Measurements from ENCODE around the gene LAMC1. TPM values are rescaled to one million over a fixed set of nuclear protein-coding genes. Genes with fewer than 3 reads are reported as not detected.

The LAMC1 gene
- total and polyA plus RNA-seq, 2 of the 4 experiments (the other 2 are of a cell fraction), result 249 to 394 TPM

DNA sequence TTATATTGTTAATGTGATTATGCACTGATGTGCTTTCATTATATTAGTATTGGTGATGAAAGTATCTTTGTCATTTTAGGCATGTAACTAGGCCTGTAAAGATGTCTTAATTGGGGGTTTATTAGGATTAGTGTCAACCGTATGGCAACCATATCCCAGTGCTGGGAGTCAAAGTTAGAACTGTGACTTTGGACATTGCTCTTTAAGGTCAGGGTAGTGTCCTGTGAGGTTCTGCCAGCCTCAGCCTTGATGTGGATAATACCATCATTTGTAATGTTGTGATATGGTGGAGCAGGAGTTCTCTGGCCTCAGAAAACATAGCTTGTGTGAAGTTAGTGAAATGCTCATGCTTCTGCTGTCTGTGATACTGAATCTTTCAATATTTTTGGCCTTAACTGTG lies 59.4 kb downstream of the LAMC1 start:
- H3K9ac ChIP-seq (ENCODE audit: low read depth, low read length), result no peak overlapping the region
- H3K4me2 ChIP-seq (ENCODE audit: low read depth, low read length), result no peak overlapping the region
- no peak overlapping the region for H3K4ac ChIP-seq (ENCODE audit: low read depth, low read length)
- H3K79me1 ChIP-seq (ENCODE audit: low read depth in 1 of 2, low read length in 2 of 2), result peaks cover 10 to 63% of the 10 kb centered on the region in 2 experiments; a peak in 3 of 4 replicates
- no peak for DNase-seq
- H3K9me3 ChIP-seq (ENCODE audit: control insufficient read depth, insufficient read depth, low read length), result no peaks in the 10 kb centered on the region
- H2AFZ ChIP-seq (replicated peaks; ENCODE audit: low read length, poor library complexity), result no peak overlapping the region
- H3K18ac ChIP-seq (ENCODE audit: low read depth, low read length), result no peak overlapping the region
- H2BK20ac ChIP-seq (ENCODE audit: low read depth, low read length), result no peak overlapping the region
- no peak overlapping the region for H2BK5ac ChIP-seq (ENCODE audit: low read depth, low read length, poor library complexity, severe bottlenecking)
- ATAC-seq (ENCODE audit: low read depth), result no peak
- intact Hi-C loops (cut with micrococcal nuclease) (no loop called here), dilution Hi-C loops (cut with HindIII; ENCODE audit: low sequenced_read_pairs, unreplicated experiment) (no loop called here), in situ Hi-C loops (cut with MboI; ENCODE audit: low sequenced_read_pairs) (no loop called here)
- H3K9me1 ChIP-seq (ENCODE audit: insufficient read depth, low read length), result peaks cover 14% of the 10 kb centered on the region
- no peak overlapping the region for H3K23ac ChIP-seq (ENCODE audit: low read depth, low read length)
- H3K27ac ChIP-seq (ENCODE audit: insufficient read depth, low read length), result no peak overlapping the region
- TF ChIP-seq, protein P1, sequence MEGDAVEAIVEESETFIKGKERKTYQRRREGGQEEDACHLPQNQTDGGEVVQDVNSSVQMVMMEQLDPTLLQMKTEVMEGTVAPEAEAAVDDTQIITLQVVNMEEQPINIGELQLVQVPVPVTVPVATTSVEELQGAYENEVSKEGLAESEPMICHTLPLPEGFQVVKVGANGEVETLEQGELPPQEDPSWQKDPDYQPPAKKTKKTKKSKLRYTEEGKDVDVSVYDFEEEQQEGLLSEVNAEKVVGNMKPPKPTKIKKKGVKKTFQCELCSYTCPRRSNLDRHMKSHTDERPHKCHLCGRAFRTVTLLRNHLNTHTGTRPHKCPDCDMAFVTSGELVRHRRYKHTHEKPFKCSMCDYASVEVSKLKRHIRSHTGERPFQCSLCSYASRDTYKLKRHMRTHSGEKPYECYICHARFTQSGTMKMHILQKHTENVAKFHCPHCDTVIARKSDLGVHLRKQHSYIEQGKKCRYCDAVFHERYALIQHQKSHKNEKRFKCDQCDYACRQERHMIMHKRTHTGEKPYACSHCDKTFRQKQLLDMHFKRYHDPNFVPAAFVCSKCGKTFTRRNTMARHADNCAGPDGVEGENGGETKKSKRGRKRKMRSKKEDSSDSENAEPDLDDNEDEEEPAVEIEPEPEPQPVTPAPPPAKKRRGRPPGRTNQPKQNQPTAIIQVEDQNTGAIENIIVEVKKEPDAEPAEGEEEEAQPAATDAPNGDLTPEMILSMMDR (conservative IDR thresholded peaks at IDR 0.05; ENCODE audit: low read depth, low read length), result no peak
- TF ChIP-seq FOS (IDR thresholded peaks at IDR 0.05; ENCODE audit: low read depth, low read length), result no peak
- no peak for TF ChIP-seq MAFK (IDR thresholded peaks at IDR 0.05; ENCODE audit: low read depth, low read length)
- TF ChIP-seq, protein P2, sequence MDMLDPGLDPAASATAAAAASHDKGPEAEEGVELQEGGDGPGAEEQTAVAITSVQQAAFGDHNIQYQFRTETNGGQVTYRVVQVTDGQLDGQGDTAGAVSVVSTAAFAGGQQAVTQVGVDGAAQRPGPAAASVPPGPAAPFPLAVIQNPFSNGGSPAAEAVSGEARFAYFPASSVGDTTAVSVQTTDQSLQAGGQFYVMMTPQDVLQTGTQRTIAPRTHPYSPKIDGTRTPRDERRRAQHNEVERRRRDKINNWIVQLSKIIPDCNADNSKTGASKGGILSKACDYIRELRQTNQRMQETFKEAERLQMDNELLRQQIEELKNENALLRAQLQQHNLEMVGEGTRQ (IDR thresholded peaks at IDR 0.05; ENCODE audit: low read depth, low read length), result no peak
- TF ChIP-seq RCOR1 (IDR thresholded peaks at IDR 0.05; ENCODE audit: insufficient replicate concordance, low read length), result no peak
- no peak for TF ChIP-seq NFE2L2 (IDR thresholded peaks at IDR 0.05; ENCODE audit: low read depth, low read length)
- no peak for TF ChIP-seq MAZ (IDR thresholded peaks at IDR 0.05; ENCODE audit: borderline replicate concordance, low read depth, low read length)
- no peak for TF ChIP-seq CHD1 (IDR thresholded peaks at IDR 0.05; ENCODE audit: low read depth, low read length)
- TF ChIP-seq, protein P3, sequence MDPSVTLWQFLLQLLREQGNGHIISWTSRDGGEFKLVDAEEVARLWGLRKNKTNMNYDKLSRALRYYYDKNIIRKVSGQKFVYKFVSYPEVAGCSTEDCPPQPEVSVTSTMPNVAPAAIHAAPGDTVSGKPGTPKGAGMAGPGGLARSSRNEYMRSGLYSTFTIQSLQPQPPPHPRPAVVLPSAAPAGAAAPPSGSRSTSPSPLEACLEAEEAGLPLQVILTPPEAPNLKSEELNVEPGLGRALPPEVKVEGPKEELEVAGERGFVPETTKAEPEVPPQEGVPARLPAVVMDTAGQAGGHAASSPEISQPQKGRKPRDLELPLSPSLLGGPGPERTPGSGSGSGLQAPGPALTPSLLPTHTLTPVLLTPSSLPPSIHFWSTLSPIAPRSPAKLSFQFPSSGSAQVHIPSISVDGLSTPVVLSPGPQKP (IDR thresholded peaks at IDR 0.05; ENCODE audit: borderline replicate concordance, low read depth, low read length), result no peak
- no peak for TF ChIP-seq RFX5 (IDR thresholded peaks at IDR 0.05; ENCODE audit: low read depth, low read length)
- no peak for TF ChIP-seq SMC3 (IDR thresholded peaks at IDR 0.05; ENCODE audit: low read depth, low read length)
- no peak for TF ChIP-seq MXI1 (IDR thresholded peaks at IDR 0.05; ENCODE audit: borderline replicate concordance, low read depth, low read length)
- no peak for TF ChIP-seq BHLHE40 (IDR thresholded peaks at IDR 0.05; ENCODE audit: low read depth, low read length)
- no peak for TF ChIP-seq POLR2A (IDR thresholded peaks at IDR 0.05; ENCODE audit: low read depth, low read length)
- TF ChIP-seq RAD21 (IDR thresholded peaks at IDR 0.05; ENCODE audit: low read length), result no peak
- TF ChIP-seq CEBPB (IDR thresholded peaks at IDR 0.05; ENCODE audit: low read depth, low read length), result no peak
- no peak overlapping the region for H4K8ac ChIP-seq (ENCODE audit: low read depth in 2 of 2, low read length in 2 of 2)
- ChIA-PET POLR2A (ENCODE audit: unreplicated experiment) (no interaction called here), CTCF (interaction anchor here (0.5 kb wide), 1 partner anchor 132 kb away, joined by 3 read pairs; no protein-coding TSS in a partner anchor)
- peaks cover 7% of the 10 kb centered on the region for H3K4me1 ChIP-seq (ENCODE audit: control insufficient read depth, insufficient read depth, low read length)
- WGBS, 2 experiments (ENCODE audit: extremely low coverage in 2 of 2, insufficient read length in 1 of 2), result 100% methylated on average over 1 of the region's 1 CpG; no CpG with 5 or more reads in 1 of the 2 experiments
- H3K4me3 ChIP-seq (ENCODE audit: insufficient read depth, low read depth, low read length), result no peak overlapping the region
- H2BK15ac ChIP-seq (ENCODE audit: low read depth, low read length), result no peak overlapping the region
- H3K36me3 ChIP-seq (ENCODE audit: control insufficient read depth, insufficient read depth, low read length), result no peaks in the 10 kb centered on the region
- H4K91ac ChIP-seq (ENCODE audit: insufficient read depth, low read depth, low read length), result no peak overlapping the region
- no TSS peak for BruUV-seq (replicated peaks)
- H3K56ac ChIP-seq (ENCODE audit: extremely low read depth, insufficient read depth, low read length), result no peak overlapping the region
- peaks cover 78% of the 10 kb centered on the region for H4K20me1 ChIP-seq (ENCODE audit: insufficient read depth, low read length)
- H3K27me3 ChIP-seq (ENCODE audit: control insufficient read depth, insufficient read depth, low read length), result no peaks in the 10 kb centered on the region
- no peak overlapping the region for H2AK9ac ChIP-seq (replicated peaks; ENCODE audit: low read depth, low read length, poor library complexity)
- H2BK120ac ChIP-seq (ENCODE audit: low read depth, low read length), result no peak overlapping the region
- H4K5ac ChIP-seq (ENCODE audit: low read depth, low read length), result no peak overlapping the region
- no peak overlapping the region for H3K14ac ChIP-seq (replicated peaks; ENCODE audit: low read depth, low read length)
- H2AK5ac ChIP-seq (ENCODE audit: low read depth, low read length), result no peak overlapping the region

Data from IMR-90 (cell line).